ENCODE measurements around the gene EDEM2.
A peak's percentile ranks its signal among the peaks of the same experiment; 100 is the strongest.
"Not testable (repeated sequence)": the region's sequence is repeated elsewhere in the genome, so short reads cannot be mapped to it uniquely, and the experiment has no call there.

The EDEM2 gene

GRCh38 chr20:35125753-35126152, 21.4 kb downstream of the EDEM2 start:
- DNase-seq (ENCODE audit: low read depth): no peak

- DNase-seq (ENCODE audit: low read depth): no peak
Measured at GRCh38 chr20:35122756-35123405, 24.3 kb downstream of the EDEM2 start.

GRCh38 chr20:35121186-35121585, 25.9 kb downstream of the EDEM2 start:
- no peak for DNase-seq (ENCODE audit: low read depth)

- DNase-seq (ENCODE audit: low read depth): no peak
Measured at GRCh38 chr20:35120012-35120701, 27.0 kb downstream of the EDEM2 start.

GRCh38 chr20:35117629-35118028, 29.5 kb downstream of the EDEM2 start:
- DNase-seq (ENCODE audit: low read depth): no peak

- no peak for DNase-seq (ENCODE audit: low read depth)
Measured at GRCh38 chr20:35117196-35117595, 29.9 kb downstream of the EDEM2 start.

- no peak for DNase-seq (ENCODE audit: low read depth)
Measured at GRCh38 chr20:35116258-35116657, 30.9 kb downstream of the EDEM2 start.

GRCh38 chr20:35115606-35116005, 31.5 kb downstream of the EDEM2 start:
- no peak for DNase-seq (ENCODE audit: low read depth)

- not testable (repeated sequence) for DNase-seq (ENCODE audit: low read depth)
Measured at GRCh38 chr20:35112276-35112675, 34.9 kb downstream of the EDEM2 start.

GRCh38 chr20:35111141-35111888, 35.8 kb downstream of the EDEM2 start:
- peak; percentile 68 for DNase-seq (ENCODE audit: low read depth)

GRCh38 chr20:35108921-35109320, 38.2 kb downstream of the EDEM2 start:
- DNase-seq (ENCODE audit: low read depth): no peak

GRCh38 chr20:35106827-35107380, 40.2 kb downstream of the EDEM2 start:
- no peak for DNase-seq (ENCODE audit: low read depth)

GRCh38 chr20:35104685-35105295, 42.3 kb downstream of the EDEM2 start:
- no peak for DNase-seq (ENCODE audit: low read depth)

GRCh38 chr20:35101620-35102019, 45.5 kb downstream of the EDEM2 start:
- no peak for DNase-seq (ENCODE audit: low read depth)

- DNase-seq (ENCODE audit: low read depth): peak; percentile 57
Measured at GRCh38 chr20:35093267-35093884, 53.8 kb downstream of the EDEM2 start.

- peak; percentile 85 for DNase-seq (ENCODE audit: low read depth)
Measured at GRCh38 chr20:35092524-35093266, 54.4 kb downstream of the EDEM2 start, which contains the start of gene TRPC4AP. Gene TRPC4AP (minus strand): TSS chr20:35092807. CDS start chr20:35092781, 26 bp downstream.

- DNase-seq (ENCODE audit: low read depth): no peak
Measured at GRCh38 chr20:35091816-35092523, 55.2 kb downstream of the EDEM2 start.

- no peak for DNase-seq (ENCODE audit: low read depth)
Measured at GRCh38 chr20:35088231-35089145, 58.6 kb downstream of the EDEM2 start.

GRCh38 chr20:35087791-35088190, 59.3 kb downstream of the EDEM2 start:
- no peak for DNase-seq (ENCODE audit: low read depth)
